K562 (cell line): ENCODE measurements around the gene CHRM1. TPM values are rescaled to one million over a fixed set of nuclear protein-coding genes. Genes with fewer than 3 reads are reported as not detected.
A peak's percentile ranks its signal among the peaks of the same experiment; 100 is the strongest.

Experiments used
- ADNP ChIP-seq: fragments of 200-800 bp; sonication (Bioruptor generic); IDR thresholded peaks from 2 replicates; pipeline ENCODE4 v1.6.1; 2016; ENCODE audit warnings: missing genetic modification characterization, missing compliant biosample characterization
- BACH1 ChIP-seq: fragments of 200-800 bp; sonication (Bioruptor generic); IDR thresholded peaks from 2 replicates; pipeline ENCODE4 v1.6.1; 2016; ENCODE audit warnings: missing genetic modification characterization, missing compliant biosample characterization
- C11orf30 ChIP-seq: fragments of 450-650 bp; IDR thresholded peaks from 2 replicates; pipeline ENCODE4 v1.6.1; 2016; ENCODE audit warnings: low read depth, mild to moderate bottlenecking
- KLF16 ChIP-seq: IDR thresholded peaks from 2 replicates; pipeline ENCODE4 v1.6.1; 2016; ENCODE audit warnings: antibody characterized with exemption
- KLF6 ChIP-seq: fragments of 250-450 bp; sonication (Bioruptor Pico); IDR thresholded peaks from 2 replicates; pipeline ENCODE4 v1.4.0; 2020; ENCODE audit warnings: mild to moderate bottlenecking, moderate library complexity, borderline replicate concordance
- MIER1 ChIP-seq: fragments of 450-650 bp; IDR thresholded peaks from 2 replicates; pipeline ENCODE4 v1.6.1; 2016; ENCODE audit warnings: antibody characterized with exemption, mild to moderate bottlenecking, low read depth
- MTA1 ChIP-seq: fragments of 450-650 bp; IDR thresholded peaks from 2 replicates; pipeline ENCODE4 v1.6.1; 2017; ENCODE audit warnings: borderline replicate concordance
- RBM22 ChIP-seq: fragments of 200-400 bp; formaldehyde crosslinking; IDR thresholded peaks from 2 replicates; pipeline ENCODE4 v1.6.1; 2018; ENCODE audit warnings: low read length, low read depth; ENCODE audit not compliant: poor library complexity, severe bottlenecking
- SMARCC2 ChIP-seq: fragments of 450-650 bp; IDR thresholded peaks from 2 replicates; pipeline ENCODE4 v1.6.1; 2017; ENCODE audit warnings: antibody characterized with exemption, moderate library complexity, mild to moderate bottlenecking, low read depth
- SRSF3 ChIP-seq: fragments of 200-400 bp; formaldehyde crosslinking; IDR thresholded peaks from 2 replicates; pipeline ENCODE4 v1.6.1; 2016; ENCODE audit warnings: mild to moderate bottlenecking, low read length, moderate library complexity; ENCODE audit not compliant: insufficient read depth
- XRCC4 ChIP-seq: IDR thresholded peaks from one replicate; pipeline ENCODE4 v1.6.1; 2011; ENCODE audit not compliant: insufficient read depth, insufficient read length; ENCODE audit errors: extremely low read depth
- ZFP1 ChIP-seq: fragments of 450-650 bp; formaldehyde crosslinking; IDR thresholded peaks from 2 replicates; pipeline ENCODE4 v1.4.0; 2020; ENCODE audit warnings: mild to moderate bottlenecking, mixed read lengths
- ZNF143 ChIP-seq: sonication (generic); formaldehyde crosslinking; IDR thresholded peaks from 2 replicates; pipeline ENCODE4 v1.9.0; 2022; ENCODE audit warnings: mild to moderate bottlenecking, missing genetic modification reagents
- ZNF146 ChIP-seq: IDR thresholded peaks from one replicate; pipeline ENCODE4 v1.6.1; 2018; ENCODE audit warnings: missing compliant biosample characterization; ENCODE audit not compliant: unreplicated experiment
- ZNF23 ChIP-seq: fragments of 250-450 bp; sonication (Bioruptor Pico); IDR thresholded peaks from 2 replicates; pipeline ENCODE4 v1.4.0; 2020; ENCODE audit warnings: mild to moderate bottlenecking
- polyA plus RNA-seq, 8 experiments: library from polyadenylated mRNA; depleted of rRNA in 4 of 8; stranded (reverse) in 5 of 8; unstranded in 3 of 8; fragments of >200 nt; fragmentation: Nextera tagmentation in 2 of 8; fragmentation: Illumina TruSeq in 1 of 8; extraction: Ambion mirVana in 2 of 8; extraction: Trizol in 1 of 8; gene quantifications; 2 replicates each; pipeline versions ENCODE4 v1.2.1 to v1.2.3, GENCODE V29; 2011 to 2014; ENCODE audit warnings: inconsistent platforms in 1 of 8, missing spikeins in 1 of 8
- total RNA-seq, 7 experiments: library from RNA; depleted of rRNA in 6 of 7; stranded (reverse); fragments of >200 nt in 6 of 7; fragmentation: Illumina TruSeq in 2 of 7; extraction: Trizol in 2 of 7; gene quantifications; 2 replicates each; pipeline versions ENCODE4 v1.2.1 to v1.2.3, GENCODE V29; 2011 to 2021; ENCODE audit warnings: low replicate concordance in 1 of 7
- TF ChIP-seq, protein P1 (sequence below): sonication (generic); formaldehyde crosslinking; IDR thresholded peaks from 2 replicates; pipeline ENCODE4 v1.8.1; 2022; ENCODE audit warnings: missing genetic modification reagents
- TF ChIP-seq, protein P2 (sequence below): fragments of 450-650 bp; formaldehyde crosslinking; conservative IDR thresholded peaks from 2 replicates; pipeline ENCODE4 v1.4.0; 2022; ENCODE audit warnings: mild to moderate bottlenecking, missing genetic modification characterization
- TF ChIP-seq, protein P3 (sequence below): sonication (generic); formaldehyde crosslinking; IDR thresholded peaks from 2 replicates; pipeline ENCODE4 v1.8.0; 2022; ENCODE audit warnings: mild to moderate bottlenecking, missing genetic modification reagents, borderline replicate concordance
- TF ChIP-seq, protein P4 (sequence below): fragments of 250-450 bp; sonication (Bioruptor Pico); IDR thresholded peaks from 2 replicates; pipeline ENCODE4 v1.9.0; 2021; ENCODE audit warnings: mild to moderate bottlenecking, inconsistent platforms
- TF ChIP-seq, protein P5 (sequence below): fragments of 450-650 bp; formaldehyde crosslinking; IDR thresholded peaks from 2 replicates; pipeline ENCODE4 v1.4.0; 2022; ENCODE audit warnings: missing genetic modification characterization

Gene CHRM1
- total and polyA plus RNA-seq, 9 of the 15 experiments (the other 6 are each of a cell fraction or from before 2014, with no cell fraction given) = not detected

DNA sequence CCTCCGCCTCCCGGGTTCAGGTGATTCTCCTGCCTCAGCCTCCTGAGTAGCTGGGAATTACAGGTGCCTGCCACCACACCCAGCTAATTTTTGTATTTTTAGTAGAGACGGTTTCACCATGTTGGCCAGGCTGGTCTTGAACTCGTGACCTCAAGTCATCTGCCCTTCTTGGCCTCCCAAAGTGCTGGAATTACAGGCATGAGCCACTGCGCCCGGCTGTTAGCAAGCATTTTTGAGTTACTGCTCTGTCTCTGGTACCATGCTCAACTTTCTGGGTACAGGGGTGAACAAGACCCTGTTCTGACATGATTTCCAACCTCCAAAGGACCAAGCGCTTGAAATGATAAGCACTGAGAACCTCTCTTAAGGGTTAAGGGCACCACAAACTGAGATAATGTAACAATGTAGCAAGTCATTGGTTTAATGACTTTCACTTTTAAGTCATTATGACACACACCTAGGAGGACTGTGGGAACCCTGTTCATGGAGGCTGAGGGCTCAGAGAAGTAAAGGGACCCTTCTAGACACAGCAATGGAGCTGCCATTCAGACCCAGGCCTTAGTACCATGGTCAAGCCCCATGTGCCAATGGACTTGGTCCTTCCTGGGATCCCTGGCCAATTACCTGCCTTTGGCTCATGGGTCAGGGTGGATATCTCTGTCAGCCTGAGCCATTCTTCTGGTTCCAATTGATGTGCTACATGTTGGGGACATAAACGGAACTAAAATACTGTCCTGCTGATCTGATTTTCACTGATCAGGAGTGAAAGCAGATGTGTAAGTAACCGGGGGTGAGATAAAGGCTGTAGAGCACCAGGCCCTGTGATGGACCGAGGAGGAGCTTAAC lies 28.9 kb downstream of the CHRM1 start (continued):
- no peak for TF ChIP-seq BACH1 (tag)
- TF ChIP-seq KLF6 (CRISPR knock-in tag) = no peak
- TF ChIP-seq ZNF143 (CRISPR knock-in tag) = no peak
- no peak for TF ChIP-seq SRSF3
- TF ChIP-seq, protein P1, sequence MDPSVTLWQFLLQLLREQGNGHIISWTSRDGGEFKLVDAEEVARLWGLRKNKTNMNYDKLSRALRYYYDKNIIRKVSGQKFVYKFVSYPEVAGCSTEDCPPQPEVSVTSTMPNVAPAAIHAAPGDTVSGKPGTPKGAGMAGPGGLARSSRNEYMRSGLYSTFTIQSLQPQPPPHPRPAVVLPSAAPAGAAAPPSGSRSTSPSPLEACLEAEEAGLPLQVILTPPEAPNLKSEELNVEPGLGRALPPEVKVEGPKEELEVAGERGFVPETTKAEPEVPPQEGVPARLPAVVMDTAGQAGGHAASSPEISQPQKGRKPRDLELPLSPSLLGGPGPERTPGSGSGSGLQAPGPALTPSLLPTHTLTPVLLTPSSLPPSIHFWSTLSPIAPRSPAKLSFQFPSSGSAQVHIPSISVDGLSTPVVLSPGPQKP (CRISPR knock-in tag) = no peak
- TF ChIP-seq SMARCC2 = no peak
- TF ChIP-seq ZNF23 (CRISPR knock-in tag) = no peak
- TF ChIP-seq ZFP1 = no peak
- TF ChIP-seq MTA1 = no peak; the same call in 1 of the 2 replicates
- TF ChIP-seq XRCC4 = no peak
- TF ChIP-seq ZNF146 (CRISPR knock-in tag) = no peak
- TF ChIP-seq KLF16 = no peak
- TF ChIP-seq, protein P2, sequence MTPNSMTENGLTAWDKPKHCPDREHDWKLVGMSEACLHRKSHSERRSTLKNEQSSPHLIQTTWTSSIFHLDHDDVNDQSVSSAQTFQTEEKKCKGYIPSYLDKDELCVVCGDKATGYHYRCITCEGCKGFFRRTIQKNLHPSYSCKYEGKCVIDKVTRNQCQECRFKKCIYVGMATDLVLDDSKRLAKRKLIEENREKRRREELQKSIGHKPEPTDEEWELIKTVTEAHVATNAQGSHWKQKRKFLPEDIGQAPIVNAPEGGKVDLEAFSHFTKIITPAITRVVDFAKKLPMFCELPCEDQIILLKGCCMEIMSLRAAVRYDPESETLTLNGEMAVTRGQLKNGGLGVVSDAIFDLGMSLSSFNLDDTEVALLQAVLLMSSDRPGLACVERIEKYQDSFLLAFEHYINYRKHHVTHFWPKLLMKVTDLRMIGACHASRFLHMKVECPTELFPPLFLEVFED = no peak
- TF ChIP-seq RBM22 = no peak
- TF ChIP-seq C11orf30 = peak; percentile 80
- TF ChIP-seq ADNP (tag) = peak; percentile 83; the same call in 1 of the 2 replicates
- TF ChIP-seq, protein P3, sequence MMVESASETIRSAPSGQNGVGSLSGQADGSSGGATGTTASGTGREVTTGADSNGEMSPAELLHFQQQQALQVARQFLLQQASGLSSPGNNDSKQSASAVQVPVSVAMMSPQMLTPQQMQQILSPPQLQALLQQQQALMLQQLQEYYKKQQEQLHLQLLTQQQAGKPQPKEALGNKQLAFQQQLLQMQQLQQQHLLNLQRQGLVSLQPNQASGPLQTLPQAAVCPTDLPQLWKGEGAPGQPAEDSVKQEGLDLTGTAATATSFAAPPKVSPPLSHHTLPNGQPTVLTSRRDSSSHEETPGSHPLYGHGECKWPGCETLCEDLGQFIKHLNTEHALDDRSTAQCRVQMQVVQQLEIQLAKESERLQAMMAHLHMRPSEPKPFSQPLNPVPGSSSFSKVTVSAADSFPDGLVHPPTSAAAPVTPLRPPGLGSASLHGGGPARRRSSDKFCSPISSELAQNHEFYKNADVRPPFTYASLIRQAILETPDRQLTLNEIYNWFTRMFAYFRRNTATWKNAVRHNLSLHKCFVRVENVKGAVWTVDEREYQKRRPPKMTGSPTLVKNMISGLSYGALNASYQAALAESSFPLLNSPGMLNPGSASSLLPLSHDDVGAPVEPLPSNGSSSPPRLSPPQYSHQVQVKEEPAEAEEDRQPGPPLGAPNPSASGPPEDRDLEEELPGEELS (CRISPR knock-in tag) = no peak
- TF ChIP-seq, protein P4, sequence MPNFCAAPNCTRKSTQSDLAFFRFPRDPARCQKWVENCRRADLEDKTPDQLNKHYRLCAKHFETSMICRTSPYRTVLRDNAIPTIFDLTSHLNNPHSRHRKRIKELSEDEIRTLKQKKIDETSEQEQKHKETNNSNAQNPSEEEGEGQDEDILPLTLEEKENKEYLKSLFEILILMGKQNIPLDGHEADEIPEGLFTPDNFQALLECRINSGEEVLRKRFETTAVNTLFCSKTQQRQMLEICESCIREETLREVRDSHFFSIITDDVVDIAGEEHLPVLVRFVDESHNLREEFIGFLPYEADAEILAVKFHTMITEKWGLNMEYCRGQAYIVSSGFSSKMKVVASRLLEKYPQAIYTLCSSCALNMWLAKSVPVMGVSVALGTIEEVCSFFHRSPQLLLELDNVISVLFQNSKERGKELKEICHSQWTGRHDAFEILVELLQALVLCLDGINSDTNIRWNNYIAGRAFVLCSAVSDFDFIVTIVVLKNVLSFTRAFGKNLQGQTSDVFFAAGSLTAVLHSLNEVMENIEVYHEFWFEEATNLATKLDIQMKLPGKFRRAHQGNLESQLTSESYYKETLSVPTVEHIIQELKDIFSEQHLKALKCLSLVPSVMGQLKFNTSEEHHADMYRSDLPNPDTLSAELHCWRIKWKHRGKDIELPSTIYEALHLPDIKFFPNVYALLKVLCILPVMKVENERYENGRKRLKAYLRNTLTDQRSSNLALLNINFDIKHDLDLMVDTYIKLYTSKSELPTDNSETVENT (CRISPR knock-in tag) = no peak
- TF ChIP-seq, protein P5, sequence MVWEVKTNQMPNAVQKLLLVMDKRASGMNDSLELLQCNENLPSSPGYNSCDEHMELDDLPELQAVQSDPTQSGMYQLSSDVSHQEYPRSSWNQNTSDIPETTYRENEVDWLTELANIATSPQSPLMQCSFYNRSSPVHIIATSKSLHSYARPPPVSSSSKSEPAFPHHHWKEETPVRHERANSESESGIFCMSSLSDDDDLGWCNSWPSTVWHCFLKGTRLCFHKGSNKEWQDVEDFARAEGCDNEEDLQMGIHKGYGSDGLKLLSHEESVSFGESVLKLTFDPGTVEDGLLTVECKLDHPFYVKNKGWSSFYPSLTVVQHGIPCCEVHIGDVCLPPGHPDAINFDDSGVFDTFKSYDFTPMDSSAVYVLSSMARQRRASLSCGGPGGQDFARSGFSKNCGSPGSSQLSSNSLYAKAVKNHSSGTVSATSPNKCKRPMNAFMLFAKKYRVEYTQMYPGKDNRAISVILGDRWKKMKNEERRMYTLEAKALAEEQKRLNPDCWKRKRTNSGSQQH = no peak
- no peak for TF ChIP-seq MIER1
